Lower lobe of right lung (tissue), 2 donors: Measurements from ENCODE around the gene NRXN2. TPM values are rescaled to one million over a fixed set of nuclear protein-coding genes. Genes with fewer than 3 reads are reported as not detected.

ENCODE experiments used
- ATAC-seq, 2 donors: fragments of 200-7000 bp; cut with Tn5 transposase; one replicate each; pipeline ENCODE4 v1.9.1; 2020 to 2022; ENCODE audit warnings: mild to moderate bottlenecking in 2 of 2, moderate library complexity in 2 of 2
- DNase-seq: peaks from one replicate; pipeline ENCODE4 v3.0.0-alpha.2; 2020
- H3K27ac ChIP-seq: fragments of 200-600 bp; one replicate; pipeline ENCODE4 v1.8.0; 2022
- H3K27me3 ChIP-seq: fragments of 200-600 bp; one replicate; pipeline ENCODE4 v1.8.0; 2022; ENCODE audit warnings: low read depth
- H3K36me3 ChIP-seq: fragments of 200-600 bp; one replicate; pipeline ENCODE4 v1.8.0; 2022; ENCODE audit warnings: mild to moderate bottlenecking
- H3K4me1 ChIP-seq: fragments of 200-600 bp; one replicate; pipeline ENCODE4 v1.8.0; 2022
- H3K4me3 ChIP-seq: fragments of 200-600 bp; one replicate; pipeline ENCODE4 v1.8.0; 2022; ENCODE audit warnings: mild to moderate bottlenecking
- H3K9me3 ChIP-seq: fragments of 200-600 bp; one replicate; pipeline ENCODE4 v1.8.0; 2022
- CTCF ChIP-seq: fragments of 200-600 bp; IDR thresholded peaks from one replicate; pipeline ENCODE4 v1.8.0; 2022; ENCODE audit warnings: antibody characterized with exemption, mild to moderate bottlenecking
- intact Hi-C: fragments of 100-400 bp; cut with DNase I; formaldehyde crosslinking; loops from one replicate; pipeline ENCODE4 v1.11.0; 2022
- total RNA-seq: library from RNA; stranded (reverse); fragmentation: NEBNext Ultra II Directional; extraction: Animal tissue kit (Norgen Biotek cat#: 25700); gene quantifications from one replicate; pipeline ENCODE4 v1.2.1, GENCODE V29; 2021
- donor health status: DM: no; HTN: yes; CAD: no; lungs with severe emphysema.

The NRXN2 gene
- total RNA-seq, 1 donor from 2014 or later: 1.7 TPM

DNA sequence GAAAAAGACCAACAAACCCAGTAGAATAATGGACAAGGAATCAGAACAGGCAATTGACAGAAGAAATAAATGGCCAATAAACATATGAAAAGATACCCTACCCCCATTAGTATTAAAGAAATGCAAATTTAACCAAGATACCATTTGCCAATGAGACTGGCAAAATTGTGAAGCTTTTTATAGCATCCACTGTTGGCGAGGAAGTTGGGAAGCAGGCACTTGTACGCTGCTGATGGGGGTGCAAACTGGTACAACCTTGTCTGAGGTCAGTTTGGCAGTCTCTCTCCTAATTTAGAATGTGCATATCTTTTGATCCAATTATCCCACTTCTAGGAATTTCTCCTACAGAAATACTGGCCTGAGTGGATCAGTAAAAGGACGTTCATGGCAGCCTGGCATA, 8.6 kb upstream of the NRXN2 start:
- no peak for TF ChIP-seq CTCF
- intact Hi-C loops: no loop called here
- Histone ChIP-seq H3K27me3 (no peaks in the 10 kb centered on the region), H3K36me3 (peaks cover 49% of the 10 kb centered on the region), H3K27ac (no peak overlapping the region), H3K9me3 (no peaks in the 10 kb centered on the region), H3K4me1 (no peaks in the 10 kb centered on the region), H3K4me3 (no peak overlapping the region)
- no peak for ATAC-seq
- no peak for DNase-seq

DNA sequence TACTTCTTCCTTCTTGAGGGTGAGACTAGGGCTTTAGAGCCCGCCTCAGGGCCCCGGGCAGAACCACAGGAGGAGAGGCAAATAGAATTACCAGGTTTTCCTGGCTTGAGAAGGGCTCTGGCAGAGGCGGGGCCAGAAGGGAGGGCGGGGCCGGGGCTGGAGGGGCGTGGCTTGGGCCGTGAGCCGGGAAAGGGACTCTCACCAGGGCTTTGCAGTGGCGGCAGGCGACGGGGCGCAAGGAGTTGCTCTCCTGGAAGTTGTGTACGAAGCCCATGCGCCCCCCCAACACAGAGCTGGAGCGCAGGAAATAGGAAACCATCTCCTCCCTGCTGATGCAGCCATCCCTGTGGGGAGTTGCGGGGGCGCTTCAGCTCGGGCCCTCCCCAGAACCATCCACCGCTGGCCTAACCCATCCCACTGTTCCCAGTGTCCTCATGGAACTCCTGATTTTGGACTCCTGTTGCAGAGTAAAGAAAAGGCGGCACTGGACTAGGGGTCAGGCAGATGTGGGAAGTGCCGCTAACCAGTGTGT, 6.9 kb upstream of the NRXN2 start:
- Histone ChIP-seq H3K9me3 (no peaks in the 10 kb centered on the region), H3K27me3 (no peaks in the 10 kb centered on the region), H3K4me3 (no peak overlapping the region), H3K4me1 (no peaks in the 10 kb centered on the region), H3K36me3 (peaks cover 32% of the 10 kb centered on the region), H3K27ac (no peak overlapping the region)
- intact Hi-C loops: no loop called here
- peak; percentile 52 to 63 for ATAC-seq
- DNase-seq: no peak
- TF ChIP-seq CTCF: no peak

DNA sequence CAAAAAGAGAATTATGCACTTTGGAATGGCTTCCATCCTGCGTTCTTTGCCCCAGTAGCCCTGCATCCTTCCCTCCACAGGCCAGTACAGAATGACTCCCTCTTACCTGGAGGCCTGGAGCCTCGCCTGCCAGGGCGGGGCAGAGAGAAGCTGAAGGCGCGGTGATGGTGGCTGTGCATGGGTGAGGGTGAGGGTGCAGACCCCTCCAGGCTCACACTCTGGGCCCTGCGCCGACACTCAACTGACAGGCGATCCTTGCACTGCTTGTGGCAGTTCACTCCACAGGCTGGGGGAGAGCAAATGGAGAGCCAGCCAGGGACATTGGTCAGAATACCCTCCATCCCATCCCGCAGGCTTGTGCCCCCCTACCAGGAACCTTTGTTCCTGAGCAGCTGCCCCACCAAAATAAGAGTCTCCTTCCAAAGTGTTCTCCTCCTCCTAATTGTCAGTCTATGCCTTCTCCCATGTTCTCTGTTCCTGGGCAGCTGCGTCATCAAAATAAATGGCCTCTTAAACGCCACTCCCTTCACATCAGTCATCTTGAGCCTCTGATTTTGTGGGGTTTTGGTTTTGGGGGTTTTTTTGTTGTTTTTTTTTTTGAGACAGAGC, 5.9 kb upstream of the NRXN2 start:
- no peaks in the 10 kb centered on the region for H3K27me3 ChIP-seq
- H3K4me1 ChIP-seq: peaks cover under 1% of the 10 kb centered on the region
- TF ChIP-seq CTCF: no peak
- DNase-seq: no peak
- H3K36me3 ChIP-seq: peaks cover 24% of the 10 kb centered on the region
- no peaks in the 10 kb centered on the region for H3K9me3 ChIP-seq
- no peak overlapping the region for H3K4me3 ChIP-seq
- intact Hi-C loops: no loop called here
- ATAC-seq: no peak
- no peak overlapping the region for H3K27ac ChIP-seq

DNA sequence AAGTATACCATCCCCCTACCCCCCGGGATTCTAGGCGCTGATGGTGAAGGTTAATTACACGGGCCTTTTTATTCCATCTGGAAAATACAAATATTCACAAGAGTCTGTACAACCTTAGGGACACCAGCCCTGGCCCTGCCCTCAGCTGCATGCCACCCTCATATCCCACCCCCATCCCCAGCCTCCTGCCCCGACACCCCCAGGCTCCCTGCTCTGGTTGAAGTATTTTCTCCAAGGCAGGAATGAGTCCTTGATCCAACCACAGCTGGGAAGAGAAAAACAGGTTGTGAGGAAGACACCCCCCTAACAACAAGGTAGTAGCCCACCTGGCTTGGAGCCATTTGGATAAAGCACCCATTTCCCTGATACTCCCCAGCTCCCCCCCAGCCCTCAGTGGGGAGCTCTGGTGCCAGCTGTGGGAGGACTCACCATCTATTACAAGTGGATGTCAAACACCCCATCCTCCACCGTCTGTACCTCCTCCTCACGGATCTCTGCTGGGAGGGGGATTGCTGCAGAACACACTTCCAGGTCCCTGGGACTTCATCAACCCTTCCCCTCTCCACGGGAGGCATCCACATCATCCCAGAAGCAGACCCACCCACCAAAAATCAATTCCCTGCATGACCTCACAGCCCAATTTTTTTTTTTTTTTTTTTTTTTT, 4.0 kb upstream of the NRXN2 start:
- Histone ChIP-seq H3K27ac (no peak overlapping the region), H3K9me3 (no peaks in the 10 kb centered on the region), H3K36me3 (peaks cover 24% of the 10 kb centered on the region), H3K27me3 (peaks cover 6% of the 10 kb centered on the region), H3K4me1 (peaks cover 9% of the 10 kb centered on the region), H3K4me3 (no peak overlapping the region)
- TF ChIP-seq CTCF: no peak
- DNase-seq: no peak
- no peak for ATAC-seq
- intact Hi-C loops: no loop called here

DNA sequence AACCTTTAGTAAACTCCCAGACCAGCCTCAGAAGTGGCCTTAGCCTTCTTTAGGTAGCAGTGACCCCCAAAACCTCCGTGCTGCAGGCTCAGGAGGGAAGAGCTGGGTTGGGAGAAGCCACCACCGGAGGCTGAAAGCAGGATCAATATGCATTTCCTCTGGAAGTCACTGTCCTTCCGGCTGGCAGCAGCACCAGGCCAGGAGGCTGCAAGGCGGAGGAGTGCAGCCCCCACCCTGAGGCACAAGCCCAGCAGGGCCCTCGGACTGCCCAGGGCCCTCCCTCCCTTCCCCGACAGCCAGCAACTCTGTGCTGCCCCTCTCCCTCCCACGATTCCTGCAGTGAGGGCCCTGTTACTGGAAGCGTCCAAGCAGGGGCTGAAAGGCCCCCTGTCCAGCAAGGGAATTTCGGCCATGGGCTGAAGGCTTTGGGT, 3.2 kb upstream of the NRXN2 start:
- H3K36me3 ChIP-seq: peaks cover 17% of the 10 kb centered on the region
- no peak for DNase-seq
- no peaks in the 10 kb centered on the region for H3K9me3 ChIP-seq
- ATAC-seq: no peak
- H3K27me3 ChIP-seq: peaks cover 13% of the 10 kb centered on the region
- peaks cover 9% of the 10 kb centered on the region for H3K4me1 ChIP-seq
- H3K27ac ChIP-seq: no peak overlapping the region
- H3K4me3 ChIP-seq: no peak overlapping the region
- intact Hi-C loops: no loop called here
- no peak for TF ChIP-seq CTCF
